HepG2 (cell line): ENCODE measurements around the gene ACO1. TPM values are rescaled to one million over a fixed set of nuclear protein-coding genes. Genes with fewer than 3 reads are reported as not detected.

Experiments
- BCLAF1 ChIP-seq: fragments of 450-650 bp; IDR thresholded peaks from 2 replicates; pipeline ENCODE4 v1.6.1; 2017; ENCODE audit warnings: mild to moderate bottlenecking
- HOXA5 ChIP-seq: sonication (generic); formaldehyde crosslinking; IDR thresholded peaks from 2 replicates; pipeline ENCODE4 v1.4.0; 2020; ENCODE audit warnings: missing genetic modification reagents
- IRF9 ChIP-seq: sonication (generic); formaldehyde crosslinking; IDR thresholded peaks from 2 replicates; pipeline ENCODE4 v1.8.0; 2022; ENCODE audit warnings: missing genetic modification reagents, mild to moderate bottlenecking, borderline replicate concordance
- PHF21A ChIP-seq: sonication (generic); formaldehyde crosslinking; IDR thresholded peaks from 2 replicates; pipeline ENCODE4 v1.5.0; 2020; ENCODE audit warnings: mild to moderate bottlenecking, missing genetic modification reagents
- POLR2G ChIP-seq: fragments of 200-400 bp; formaldehyde crosslinking; IDR thresholded peaks from 2 replicates; pipeline ENCODE4 v1.6.1; 2018; ENCODE audit warnings: mild to moderate bottlenecking, low read depth, low read length, moderate library complexity
- SMARCE1 ChIP-seq: fragments of 450-650 bp; IDR thresholded peaks from 2 replicates; pipeline ENCODE4 v1.6.1; 2017; ENCODE audit warnings: borderline replicate concordance
- YEATS2 ChIP-seq: sonication (generic); formaldehyde crosslinking; IDR thresholded peaks from 2 replicates; pipeline ENCODE4 v1.4.0; 2020; ENCODE audit warnings: missing genetic modification reagents, borderline replicate concordance
- ZBTB40 ChIP-seq, 2 experiments: fragments of 450-650 bp in 1 of 2; sonication (generic) in 1 of 2; formaldehyde crosslinking in 1 of 2; IDR thresholded peaks; 2 replicates each; pipeline versions ENCODE4 v1.6.1 to v1.8.0; 2016 to 2022; ENCODE audit warnings: antibody characterized with exemption in 1 of 2, mild to moderate bottlenecking in 1 of 2, missing genetic modification reagents in 1 of 2
- ZBTB44 ChIP-seq: sonication (generic); formaldehyde crosslinking; IDR thresholded peaks from 2 replicates; pipeline ENCODE4 v1.4.0; 2020; ENCODE audit warnings: missing genetic modification reagents
- ZNF350 ChIP-seq: sonication (generic); formaldehyde crosslinking; IDR thresholded peaks from 2 replicates; pipeline ENCODE4 v1.4.0; 2020; ENCODE audit warnings: mild to moderate bottlenecking, low read depth, missing genetic modification reagents, borderline replicate concordance
- ZNF569 ChIP-seq: sonication (generic); formaldehyde crosslinking; IDR thresholded peaks from 2 replicates; pipeline ENCODE4 v1.5.0; 2020; ENCODE audit warnings: mild to moderate bottlenecking, missing genetic modification reagents, moderate library complexity, borderline replicate concordance
- ZNF768 ChIP-seq: sonication (generic); formaldehyde crosslinking; IDR thresholded peaks from 2 replicates; pipeline ENCODE4 v1.4.0; 2020; ENCODE audit warnings: missing genetic modification reagents
- ZNF777 ChIP-seq: sonication (generic); formaldehyde crosslinking; IDR thresholded peaks from 2 replicates; pipeline ENCODE4 v1.4.0; 2020; ENCODE audit warnings: missing genetic modification reagents
- ZZZ3 ChIP-seq: sonication (generic); formaldehyde crosslinking; IDR thresholded peaks from 2 replicates; pipeline ENCODE4 v1.4.0; 2020; ENCODE audit warnings: missing genetic modification reagents, mild to moderate bottlenecking, borderline replicate concordance
- polyA plus RNA-seq, 8 experiments: library from polyadenylated mRNA; depleted of rRNA in 3 of 8; stranded (reverse) in 7 of 8; unstranded in 1 of 8; fragments of >200 nt; fragmentation: Illumina TruSeq in 4 of 8; extraction: Trizol in 4 of 8; gene quantifications; 2 replicates each; pipeline versions ENCODE4 v1.2.1 to v1.2.3, GENCODE V29; 2011 to 2016; ENCODE audit warnings: low read depth in 4 of 8, missing spikeins in 1 of 8, mixed read lengths in 1 of 8; ENCODE audit not compliant: insufficient read depth in 1 of 8
- total RNA-seq, 5 experiments: library from RNA; depleted of rRNA; stranded (reverse); fragments of >200 nt; fragmentation: Illumina TruSeq; extraction: Trizol; gene quantifications; 2 replicates each; pipeline ENCODE4 v1.2.3, GENCODE V29; 2016; ENCODE audit warnings: low read depth in 1 of 5

The ACO1 gene
- total and polyA plus RNA-seq, 2 of the 13 experiments (the other 11 are each of a cell fraction or from before 2014, with no cell fraction given): 20.1 to 48.2 TPM

- TF ChIP-seq ZBTB40 (IDR thresholded peaks at IDR 0.05): no peak
- TF ChIP-seq ZBTB40 (CRISPR knock-in tag; IDR thresholded peaks at IDR 0.05): no peak; the same call in 1 of the 2 replicates
- TF ChIP-seq ZNF569 (CRISPR knock-in tag): no peak
- TF ChIP-seq ZNF777: no peak
- TF ChIP-seq HOXA5: no peak
- peak; percentile 39; the same call in 1 of the 2 replicates for TF ChIP-seq POLR2G
- TF ChIP-seq PHF21A (CRISPR knock-in tag): peak; percentile 83
- no peak for TF ChIP-seq ZNF768 (CRISPR knock-in tag)
- TF ChIP-seq SMARCE1: no peak
- TF ChIP-seq ZZZ3 (CRISPR knock-in tag): no peak
- no peak for TF ChIP-seq BCLAF1
- TF ChIP-seq ZNF350 (CRISPR knock-in tag): peak; percentile 81; the same call in 1 of the 2 replicates
- TF ChIP-seq IRF9 (CRISPR knock-in tag): no peak
- TF ChIP-seq YEATS2 (CRISPR knock-in tag): no peak
- TF ChIP-seq ZBTB44 (CRISPR knock-in tag): no peak
Observed at GRCh38 chr9:32426278-32426939, 42.0 kb downstream of the ACO1 start (continued).
